K562 (cell line): Measurements from ENCODE around the gene ATRN. TPM values are rescaled to one million over a fixed set of nuclear protein-coding genes. Genes with fewer than 3 reads are reported as not detected.

Experiments
- ATAC-seq: fragments of 200-7000 bp; cut with Tn5 transposase; 3 replicates; pipeline ENCODE4 v1.9.1; 2020; ENCODE audit warnings: moderate library complexity
- BruUV-seq: library from RNA; stranded (reverse); fragments of 400-500 nt; replicated peaks from 2 replicates; lab custom pipeline; 2021; lab: Mats Ljungman, UMichigan
- CTCF ChIA-PET: fragments of 300-600 bp; formaldehyde crosslinking; extraction: SDS; loops from one replicate; lab custom pipeline; 2021; ENCODE audit warnings: low intra/inter-chr PET ratio; lab: Yijun Ruan, JAX
- POLR2A ChIA-PET: fragments of 300-600, 350-650 bp; sonication (Branson Sonifier 250); formaldehyde crosslinking; extraction: SDS; loops from one replicate; lab custom pipeline; 2021; ENCODE audit warnings: antibody characterized with exemption, inconsistent platforms; lab: Yijun Ruan, JAX
- DNase-seq, 4 experiments: peaks; one replicate each; pipeline versions ENCODE4 v3.0.0 to v3.0.0-alpha.2; 2011 to 2018; ENCODE audit warnings: low spot score in 3 of 4, mixed read lengths in 3 of 4; ENCODE audit errors: extremely low read depth in 1 of 4
- FAIRE-seq: peaks from 2 replicates; lab custom pipeline; 2011; peaks lifted over from hg19 to GRCh38; lab: Jason Lieb, UNC
- H2AFZ ChIP-seq: 2 replicates; pipeline ENCODE4 v1.6.0; 2011; ENCODE audit warnings: low read depth, low read length, control low read depth, inconsistent platforms
- H3K27ac ChIP-seq: fragments of 200-600 bp; 3 replicates; pipeline ENCODE4 v1.8.0; 2011; ENCODE audit warnings: low read depth, mild to moderate bottlenecking, control low read depth, inconsistent platforms, low read length, moderate library complexity, mixed read lengths; ENCODE audit errors: extremely low read depth
- H3K27me3 ChIP-seq, 2 experiments: fragments of 300-600 bp in 1 of 2; 2 replicates in 1 of 2; 3 replicates in 1 of 2; pipeline versions ENCODE4 v1.6.0 to v1.8.0; 2011; ENCODE audit warnings: inconsistent platforms in 2 of 2, low read length in 2 of 2, mild to moderate bottlenecking in 1 of 2, mixed read lengths in 1 of 2, moderate library complexity in 1 of 2; ENCODE audit not compliant: control insufficient read depth in 2 of 2, insufficient read depth in 2 of 2
- H3K36me3 ChIP-seq: fragments of 300-600 bp; 3 replicates; pipeline ENCODE4 v1.8.0; 2011; ENCODE audit warnings: mild to moderate bottlenecking, low read length, inconsistent platforms; ENCODE audit not compliant: control insufficient read depth, insufficient read depth
- H3K4me1 ChIP-seq, 2 experiments: fragments of 200-600 bp in 1 of 2; replicated peaks in 1 of 2; 2 replicates in 1 of 2; 3 replicates in 1 of 2; pipeline versions ENCODE4 v1.5.1 to v1.8.0; 2011; ENCODE audit warnings: inconsistent platforms in 2 of 2, low read length in 2 of 2, mild to moderate bottlenecking in 1 of 2, mixed read lengths in 1 of 2, moderate library complexity in 1 of 2; ENCODE audit not compliant: control insufficient read depth in 2 of 2, insufficient read depth in 2 of 2
- H3K4me2 ChIP-seq: 2 replicates; pipeline ENCODE4 v1.6.1; 2011; ENCODE audit warnings: low read length, control low read depth, inconsistent platforms, mixed read lengths; ENCODE audit not compliant: insufficient read depth
- H3K4me3 ChIP-seq: fragments of 200-600 bp; sonication (generic), shearing (Covaris generic); 2 replicates; pipeline ENCODE4 v1.5.1; 2016; ENCODE audit warnings: control low read depth, inconsistent platforms
- H3K79me2 ChIP-seq: fragments of 200-600 bp; 3 replicates; pipeline ENCODE4 v1.8.0; 2011; ENCODE audit warnings: low read length, inconsistent platforms; ENCODE audit not compliant: control insufficient read depth, insufficient read depth
- H3K9ac ChIP-seq, 2 experiments: 2 replicates each; pipeline versions ENCODE4 v1.6.0 to v1.6.1; 2011; ENCODE audit warnings: low read depth in 2 of 2, low read length in 2 of 2, control low read depth in 1 of 2, inconsistent platforms in 1 of 2, mild to moderate bottlenecking in 1 of 2, mixed read lengths in 1 of 2; ENCODE audit not compliant: insufficient read depth in 1 of 2
- H3K9me1 ChIP-seq: one replicate; pipeline ENCODE4 v1.6.0; 2011; ENCODE audit warnings: inconsistent platforms, mild to moderate bottlenecking, low read length, moderate library complexity; ENCODE audit not compliant: control insufficient read depth, insufficient read depth
- H3K9me3 ChIP-seq: replicated peaks from 2 replicates; pipeline ENCODE4 v1.5.1; 2011; ENCODE audit warnings: low read depth, low read length, inconsistent platforms; ENCODE audit not compliant: control insufficient read depth, insufficient read depth
- H4K20me1 ChIP-seq: replicated peaks from 2 replicates; pipeline ENCODE4 v1.6.1; 2011; ENCODE audit warnings: low read length, inconsistent platforms, mixed read lengths; ENCODE audit not compliant: control insufficient read depth, insufficient read depth
- ARHGAP35 ChIP-seq: fragments of 450-650 bp; IDR thresholded peaks from 2 replicates; pipeline ENCODE4 v1.6.1; 2018; ENCODE audit not compliant: partially characterized antibody
- ARNT ChIP-seq, 2 experiments: fragments of 450-650 bp; IDR thresholded peaks; 2 replicates each; pipeline ENCODE4 v1.6.1; 2016; ENCODE audit warnings: mild to moderate bottlenecking in 1 of 2
- BMI1 ChIP-seq: fragments of 150-350 bp; IDR thresholded peaks from 2 replicates; pipeline ENCODE4 v1.6.1; 2014; ENCODE audit warnings: low read length
- CHD4 ChIP-seq: fragments of 200-600 bp; sonication (generic); IDR thresholded peaks from 3 replicates; pipeline ENCODE4 v1.6.1; 2012; ENCODE audit warnings: low read depth, mild to moderate bottlenecking, mixed read lengths, low read length, inconsistent platforms; ENCODE audit not compliant: insufficient read depth, insufficient replicate concordance, poor library complexity, severe bottlenecking
- ETV5 ChIP-seq: sonication (generic); formaldehyde crosslinking; IDR thresholded peaks from 2 replicates; pipeline ENCODE4 v1.4.0; 2020; ENCODE audit warnings: low read depth, mild to moderate bottlenecking, missing genetic modification reagents
- FOXJ3 ChIP-seq: sonication (generic); formaldehyde crosslinking; IDR thresholded peaks from 2 replicates; pipeline ENCODE4 v1.4.0; 2020; ENCODE audit warnings: mild to moderate bottlenecking, missing genetic modification reagents
- MIER1 ChIP-seq: fragments of 450-650 bp; IDR thresholded peaks from 2 replicates; pipeline ENCODE4 v1.6.1; 2016; ENCODE audit warnings: antibody characterized with exemption, mild to moderate bottlenecking, low read depth
- NR2F6 ChIP-seq: fragments of 450-650 bp; formaldehyde crosslinking; IDR thresholded peaks from 2 replicates; pipeline ENCODE4 v1.4.0; 2020; ENCODE audit warnings: mild to moderate bottlenecking
- PCBP1 ChIP-seq: fragments of 200-400 bp; formaldehyde crosslinking; IDR thresholded peaks from 2 replicates; pipeline ENCODE4 v1.6.1; 2018; ENCODE audit warnings: mild to moderate bottlenecking, low read depth, low read length; ENCODE audit not compliant: poor library complexity, severe bottlenecking
- RBM15 ChIP-seq: fragments of 200-400 bp; formaldehyde crosslinking; IDR thresholded peaks from 2 replicates; pipeline ENCODE4 v1.6.1; 2018; ENCODE audit warnings: mild to moderate bottlenecking, low read length, moderate library complexity; ENCODE audit not compliant: insufficient read depth
- RBM17 ChIP-seq: fragments of 200-400 bp; formaldehyde crosslinking; IDR thresholded peaks from 2 replicates; pipeline ENCODE4 v1.6.1; 2017; ENCODE audit warnings: low read depth, mild to moderate bottlenecking, low read length, borderline replicate concordance
- SRSF3 ChIP-seq: fragments of 200-400 bp; formaldehyde crosslinking; IDR thresholded peaks from 2 replicates; pipeline ENCODE4 v1.6.1; 2016; ENCODE audit warnings: mild to moderate bottlenecking, low read length, moderate library complexity; ENCODE audit not compliant: insufficient read depth
- U2AF1 ChIP-seq: fragments of 200-400 bp; formaldehyde crosslinking; optimal IDR thresholded peaks from 2 replicates; pipeline ENCODE3; 2017; ENCODE audit warnings: mild to moderate bottlenecking, low read depth, low read length, moderate library complexity
- ZBTB34 ChIP-seq: fragments of 250-450 bp; sonication (Bioruptor Pico); IDR thresholded peaks from 2 replicates; pipeline ENCODE4 v1.8.0; 2021; ENCODE audit warnings: mild to moderate bottlenecking, moderate library complexity
- ZNF12 ChIP-seq: sonication (generic); formaldehyde crosslinking; IDR thresholded peaks from 2 replicates; pipeline ENCODE4 v1.4.0; 2020; ENCODE audit warnings: mild to moderate bottlenecking, missing genetic modification reagents
- ZNF140 ChIP-seq: fragments of 250-450 bp; sonication (Bioruptor Pico); IDR thresholded peaks from 2 replicates; pipeline ENCODE4 v1.8.0; 2021; ENCODE audit warnings: moderate library complexity, mild to moderate bottlenecking, inconsistent platforms
- ZNF212 ChIP-seq: fragments of 450-650 bp; formaldehyde crosslinking; IDR thresholded peaks from 2 replicates; pipeline ENCODE4 v1.4.0; 2020; ENCODE audit warnings: mild to moderate bottlenecking
- ZNF277 ChIP-seq: fragments of 250-450 bp; sonication (Bioruptor Pico); IDR thresholded peaks from 2 replicates; pipeline ENCODE4 v1.8.0; 2022; ENCODE audit warnings: inconsistent platforms, mild to moderate bottlenecking, moderate library complexity, borderline replicate concordance
- ZNF3 ChIP-seq: fragments of 250-450 bp; sonication (Bioruptor Pico); IDR thresholded peaks from 2 replicates; pipeline ENCODE4 v1.5.0; 2021; ENCODE audit warnings: mild to moderate bottlenecking, moderate library complexity
- ZNF316 ChIP-seq: fragments of 450-650 bp; IDR thresholded peaks from 2 replicates; pipeline ENCODE4 v1.6.1; 2016
- WGBS: fragments of 100-300 bp; shearing (Covaris generic); methylation state at CpG from one replicate; pipeline ENCODE4 v1.1.6; 2016; ENCODE audit warnings: low coverage, mixed read lengths; ENCODE audit not compliant: insufficient coverage; ENCODE audit errors: missing lambda C conversion rate; 5-methylcytosine and 5-hydroxymethylcytosine counted together
- in situ Hi-C: fragments of 300-500 bp; cut with MboI; formaldehyde crosslinking; loops from 4 replicates; pipeline ENCODE4 v1.15.0; 2018; ENCODE audit warnings: inconsistent platforms, mixed read lengths
- intact Hi-C: fragments of 100-400 bp; cut with micrococcal nuclease; formaldehyde crosslinking; loops from 2 replicates; pipeline ENCODE4 v1.14.2; 2022
- polyA plus RNA-seq, 8 experiments: library from polyadenylated mRNA; depleted of rRNA in 4 of 8; stranded (reverse) in 5 of 8; unstranded in 3 of 8; fragments of >200 nt; fragmentation: Nextera tagmentation in 2 of 8; fragmentation: Illumina TruSeq in 1 of 8; extraction: Ambion mirVana in 2 of 8; extraction: Trizol in 1 of 8; gene quantifications; 2 replicates each; pipeline versions ENCODE4 v1.2.1 to v1.2.3, GENCODE V29; 2011 to 2014; ENCODE audit warnings: inconsistent platforms in 1 of 8, missing spikeins in 1 of 8
- total RNA-seq, 7 experiments: library from RNA; depleted of rRNA in 6 of 7; stranded (reverse); fragments of >200 nt in 6 of 7; fragmentation: Illumina TruSeq in 2 of 7; extraction: Trizol in 2 of 7; gene quantifications; 2 replicates each; pipeline versions ENCODE4 v1.2.1 to v1.2.3, GENCODE V29; 2011 to 2021; ENCODE audit warnings: low replicate concordance in 1 of 7

ATRN gene
- total and polyA plus RNA-seq, 9 of the 15 experiments (the other 6 are each of a cell fraction or from before 2014, with no cell fraction given), result 0.69 to 16.5 (median 7.6) TPM

- TF ChIP-seq ZNF277 (CRISPR knock-in tag) (no peak), MIER1 (no peak), ZNF212 (CRISPR knock-in tag) (no peak), CHD4 (no peak), RBM15 (no peak), SRSF3 (no peak)
- TF ChIP-seq, all 486 proteins: peak for 0
Measured at GRCh38 chr20:3627476-3627875, 156.7 kb downstream of the ATRN start (continued).

GRCh38 chr20:3628502-3629314, 157.9 kb downstream of the ATRN start:
- 78% methylated on average over 14 of the region's 16 CpGs for WGBS
- Histone ChIP-seq H3K9ac (no peak overlapping the region), H3K9me3 (no peaks in the 10 kb centered on the region), H2AFZ (no peak overlapping the region), H3K36me3 (no peaks in the 10 kb centered on the region), H3K4me2 (no peak overlapping the region), H4K20me1 (no peaks in the 10 kb centered on the region), H3K4me1 (no peaks in the 10 kb centered on the region), H3K27ac (no peak overlapping the region), H3K79me2 (no peaks in the 10 kb centered on the region), H3K4me3 (no peak overlapping the region), H3K27me3 (no peaks in the 10 kb centered on the region), H3K9me1 (no peaks in the 10 kb centered on the region)
- intact Hi-C loops (loop anchor here (10.0 kb wide), 1 partner anchor 64 kb away; no protein-coding TSS in a partner anchor), in situ Hi-C loops (no loop called here)
- no peak for FAIRE-seq
- no peak for DNase-seq
- CTCF ChIA-PET, result no interaction called here
- POLR2A ChIA-PET, result interaction anchor here (0.5 kb wide), 1 partner anchor 9 kb away, joined by 3 read pairs; no protein-coding TSS in a partner anchor
- no peak for TF ChIP-seq NR2F6
- no peak for TF ChIP-seq ZNF140 (CRISPR knock-in tag)
- TF ChIP-seq PCBP1, result no peak
- no peak for TF ChIP-seq ARHGAP35
- TF ChIP-seq RBM17, result no peak
- no peak for TF ChIP-seq ARNT (IDR thresholded peaks at IDR 0.05)
- no peak for TF ChIP-seq ZNF316
- TF ChIP-seq BMI1, result no peak
- TF ChIP-seq ZNF12 (CRISPR knock-in tag), result no peak
- TF ChIP-seq ETV5 (CRISPR knock-in tag), result no peak
- TF ChIP-seq FOXJ3, result no peak
- TF ChIP-seq ZBTB34 (CRISPR knock-in tag), result no peak
- TF ChIP-seq U2AF1, result no peak
- no peak for TF ChIP-seq ZNF3
- BruUV-seq, result no TSS peak
- ATAC-seq, result no peak
